HUES6 (cell line): ENCODE results near the gene WDR82.
"Not testable (repeated sequence)": the region's sequence is repeated elsewhere in the genome, so short reads cannot be mapped to it uniquely, and the experiment has no call there.

Experiments
- H3K27ac ChIP-seq: 2 replicates; pipeline ENCODE4 v1.7.0; 2013; ENCODE audit warnings: low read depth, mild to moderate bottlenecking, low read length, inconsistent platforms
- H3K27me3 ChIP-seq: 2 replicates; pipeline ENCODE4 v1.6.1; 2013; ENCODE audit warnings: low read length; ENCODE audit not compliant: control insufficient read depth, insufficient read depth
- H3K36me3 ChIP-seq: 2 replicates; pipeline ENCODE4 v1.6.1; 2013; ENCODE audit warnings: low read length; ENCODE audit not compliant: control insufficient read depth, insufficient read depth
- H3K4me1 ChIP-seq: 2 replicates; pipeline ENCODE4 v1.6.1; 2013; ENCODE audit warnings: low read length; ENCODE audit not compliant: control insufficient read depth, insufficient read depth
- H3K4me3 ChIP-seq: 2 replicates; pipeline ENCODE4 v1.5.1; 2013; ENCODE audit warnings: low read depth, low read length
- H3K9ac ChIP-seq: one replicate; pipeline ENCODE4 v1.6.1; 2013; ENCODE audit warnings: mild to moderate bottlenecking, low read length
- H3K9me3 ChIP-seq: 2 replicates; pipeline ENCODE4 v1.6.1; 2013; ENCODE audit warnings: low read depth, low read length; ENCODE audit not compliant: control insufficient read depth, insufficient read depth

WDR82 gene

DNA sequence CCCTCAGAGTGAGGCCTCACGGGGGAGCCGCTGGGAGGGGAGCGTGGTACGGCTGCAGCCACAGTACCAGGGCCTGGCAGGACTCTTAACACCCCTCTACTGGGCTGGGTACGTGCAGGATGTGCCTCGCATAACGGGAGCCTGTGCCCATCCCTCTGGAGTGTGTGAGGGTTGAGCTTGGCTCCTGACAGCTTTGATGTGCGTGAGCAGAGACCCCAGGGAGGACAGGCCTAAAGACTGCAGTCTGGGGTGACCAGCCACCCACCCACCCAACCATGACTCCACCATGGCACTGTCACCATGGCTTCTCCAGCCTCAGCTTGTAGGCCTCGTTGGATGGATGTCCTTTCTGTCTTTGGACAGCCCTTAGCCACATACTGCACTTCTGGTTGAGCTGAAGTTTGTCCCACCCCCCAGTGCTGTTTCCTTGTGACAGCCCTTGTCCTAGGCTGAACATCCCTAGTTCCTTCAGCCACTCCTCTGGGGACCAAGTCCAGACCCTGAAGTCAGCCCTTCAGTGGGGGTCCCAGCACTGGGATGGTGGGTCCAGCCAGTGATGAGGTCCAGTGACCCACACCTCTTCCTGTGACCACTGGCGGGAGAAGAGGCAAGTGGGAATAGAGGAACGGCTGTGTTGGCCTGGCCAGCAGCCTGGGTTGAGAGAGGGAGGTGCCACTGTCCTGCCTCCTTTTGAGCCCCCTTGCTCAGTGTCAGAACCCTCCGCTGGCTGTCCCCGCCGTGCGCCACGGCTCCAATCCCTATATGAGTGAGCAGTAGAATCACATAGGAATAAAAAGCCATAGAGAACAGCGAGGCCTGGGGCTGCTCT is 15.3 kb upstream of the WDR82 start:
- Histone ChIP-seq H3K9me3 (no peaks in the 10 kb centered on the region), H3K4me1 (peaks cover 13% of the 10 kb centered on the region), H3K27ac (no peak overlapping the region), H3K4me3 (no peak overlapping the region), H3K36me3 (peaks cover 15% of the 10 kb centered on the region), H3K27me3 (peaks cover 2% of the 10 kb centered on the region; the same call in 1 of the 2 replicates), H3K9ac (no peak overlapping the region)

DNA sequence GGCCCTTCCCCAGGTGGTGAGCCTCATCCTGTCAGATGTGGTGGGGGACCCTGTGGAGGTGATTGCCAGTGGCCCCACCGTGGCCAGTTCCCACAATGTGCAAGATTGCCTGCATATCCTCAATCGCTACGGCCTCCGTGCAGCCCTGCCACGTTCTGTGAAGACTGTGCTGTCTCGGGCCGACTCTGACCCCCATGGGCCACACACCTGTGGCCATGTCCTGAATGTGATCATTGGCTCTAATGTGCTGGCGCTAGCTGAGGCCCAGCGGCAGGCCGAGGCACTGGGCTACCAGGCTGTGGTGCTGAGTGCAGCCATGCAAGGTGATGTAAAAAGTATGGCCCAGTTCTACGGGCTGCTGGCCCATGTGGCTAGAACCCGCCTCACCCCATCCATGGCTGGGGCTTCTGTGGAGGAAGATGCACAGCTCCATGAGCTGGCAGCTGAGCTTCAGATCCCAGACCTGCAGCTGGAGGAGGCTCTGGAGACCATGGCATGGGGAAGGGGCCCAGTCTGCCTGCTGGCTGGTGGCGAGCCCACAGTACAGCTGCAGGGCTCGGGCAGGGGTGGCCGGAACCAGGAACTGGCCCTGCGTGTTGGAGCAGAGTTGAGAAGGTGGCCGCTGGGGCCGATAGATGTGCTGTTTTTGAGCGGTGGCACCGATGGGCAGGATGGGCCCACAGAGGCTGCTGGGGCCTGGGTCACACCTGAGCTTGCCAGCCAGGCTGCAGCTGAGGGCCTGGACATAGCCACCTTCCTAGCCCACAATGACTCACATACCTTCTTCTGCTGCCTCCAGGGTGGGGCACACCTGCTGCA is 14.0 kb upstream of the WDR82 start:
- H3K27me3 ChIP-seq = no peaks in the 10 kb centered on the region
- no peak overlapping the region for H3K9ac ChIP-seq
- no peak overlapping the region for H3K27ac ChIP-seq
- no peaks in the 10 kb centered on the region for H3K9me3 ChIP-seq
- no peak overlapping the region for H3K4me3 ChIP-seq
- H3K4me1 ChIP-seq = peaks cover under 1% of the 10 kb centered on the region; the same call in 1 of the 2 replicates
- H3K36me3 ChIP-seq = peaks cover 15% of the 10 kb centered on the region

DNA sequence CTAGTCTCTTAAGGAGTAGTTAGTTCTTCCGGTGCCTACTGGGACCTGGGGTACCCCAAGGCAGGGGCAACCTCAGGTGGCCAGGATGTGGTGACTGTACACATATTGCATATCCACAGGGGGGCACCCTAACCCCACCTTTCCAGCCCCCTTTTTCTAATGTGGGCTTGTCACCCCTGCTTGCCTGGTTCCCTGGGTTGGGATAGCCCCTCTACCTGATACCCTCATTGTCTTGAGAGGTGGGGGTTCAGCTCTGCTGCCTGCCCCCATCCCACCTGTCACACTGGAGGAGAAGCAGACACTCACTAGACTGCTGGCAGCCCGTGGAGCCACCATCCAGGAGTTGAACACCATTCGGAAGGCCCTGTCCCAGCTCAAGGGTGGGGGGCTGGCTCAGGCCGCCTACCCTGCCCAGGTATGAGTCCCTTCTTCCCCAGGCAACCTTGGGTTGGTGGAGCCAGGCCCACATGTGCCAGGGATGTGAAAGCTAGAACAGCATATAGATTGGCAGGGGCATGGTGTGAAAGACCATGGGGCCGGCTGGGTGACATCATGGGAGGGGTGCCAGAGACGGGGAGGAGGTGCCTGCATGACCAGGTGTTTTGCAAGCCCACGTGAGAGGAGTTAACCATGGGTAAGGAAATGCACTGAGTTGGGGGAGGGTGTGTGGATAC is 13.2 kb upstream of the WDR82 start:
- Histone ChIP-seq H3K36me3 (peaks cover 15% of the 10 kb centered on the region), H3K27me3 (no peaks in the 10 kb centered on the region), H3K4me1 (peaks cover 3% of the 10 kb centered on the region), H3K27ac (no peak overlapping the region), H3K4me3 (no peak overlapping the region), H3K9ac (no peak overlapping the region), H3K9me3 (no peaks in the 10 kb centered on the region)

DNA sequence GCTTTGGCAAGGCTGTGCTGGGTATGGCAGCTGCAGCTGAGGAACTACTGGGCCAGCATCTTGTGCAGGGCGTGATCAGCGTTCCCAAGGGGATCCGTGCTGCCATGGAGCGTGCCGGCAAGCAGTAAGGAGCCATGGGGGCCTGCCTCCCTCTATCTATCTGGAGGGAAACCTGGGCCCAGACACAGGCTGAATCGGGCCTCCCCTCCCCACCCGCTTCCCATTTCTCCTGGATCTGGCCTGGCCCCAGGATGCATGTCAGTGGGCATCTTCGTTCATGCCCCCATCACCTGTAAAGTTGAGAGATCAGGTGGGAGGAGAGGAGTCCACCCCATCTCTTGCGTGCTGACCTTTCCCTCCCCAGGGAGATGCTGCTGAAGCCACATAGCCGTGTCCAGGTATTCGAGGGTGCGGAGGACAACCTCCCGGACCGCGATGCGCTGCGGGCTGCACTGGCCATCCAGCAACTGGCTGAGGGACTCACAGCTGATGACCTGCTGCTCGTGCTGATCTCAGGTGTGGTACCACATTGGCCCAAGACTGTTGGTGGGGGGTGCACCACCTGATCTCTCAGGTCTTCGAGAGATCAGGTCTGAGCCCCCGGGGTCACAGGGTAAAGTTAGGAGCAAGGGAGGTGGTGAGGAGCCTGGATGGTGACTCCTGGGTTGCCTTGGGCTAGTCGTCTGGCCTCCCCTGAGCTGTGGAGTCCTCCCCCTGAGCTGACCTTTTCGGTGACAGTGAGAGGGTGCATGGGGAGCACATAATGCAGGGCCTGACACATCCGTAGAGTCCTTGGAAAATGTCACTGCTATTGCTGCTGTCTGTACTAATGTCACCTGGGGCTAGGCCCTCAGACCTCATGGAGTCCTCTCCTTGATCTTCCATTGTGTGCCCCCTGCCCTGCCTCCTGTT is 12.4 kb upstream of the WDR82 start:
- H3K27me3 ChIP-seq = no peaks in the 10 kb centered on the region
- H3K27ac ChIP-seq = no peak overlapping the region
- no peak overlapping the region for H3K9ac ChIP-seq
- H3K4me3 ChIP-seq = no peak overlapping the region
- peaks cover 3% of the 10 kb centered on the region for H3K4me1 ChIP-seq
- H3K9me3 ChIP-seq = no peaks in the 10 kb centered on the region
- H3K36me3 ChIP-seq = peaks cover 15% of the 10 kb centered on the region

DNA sequence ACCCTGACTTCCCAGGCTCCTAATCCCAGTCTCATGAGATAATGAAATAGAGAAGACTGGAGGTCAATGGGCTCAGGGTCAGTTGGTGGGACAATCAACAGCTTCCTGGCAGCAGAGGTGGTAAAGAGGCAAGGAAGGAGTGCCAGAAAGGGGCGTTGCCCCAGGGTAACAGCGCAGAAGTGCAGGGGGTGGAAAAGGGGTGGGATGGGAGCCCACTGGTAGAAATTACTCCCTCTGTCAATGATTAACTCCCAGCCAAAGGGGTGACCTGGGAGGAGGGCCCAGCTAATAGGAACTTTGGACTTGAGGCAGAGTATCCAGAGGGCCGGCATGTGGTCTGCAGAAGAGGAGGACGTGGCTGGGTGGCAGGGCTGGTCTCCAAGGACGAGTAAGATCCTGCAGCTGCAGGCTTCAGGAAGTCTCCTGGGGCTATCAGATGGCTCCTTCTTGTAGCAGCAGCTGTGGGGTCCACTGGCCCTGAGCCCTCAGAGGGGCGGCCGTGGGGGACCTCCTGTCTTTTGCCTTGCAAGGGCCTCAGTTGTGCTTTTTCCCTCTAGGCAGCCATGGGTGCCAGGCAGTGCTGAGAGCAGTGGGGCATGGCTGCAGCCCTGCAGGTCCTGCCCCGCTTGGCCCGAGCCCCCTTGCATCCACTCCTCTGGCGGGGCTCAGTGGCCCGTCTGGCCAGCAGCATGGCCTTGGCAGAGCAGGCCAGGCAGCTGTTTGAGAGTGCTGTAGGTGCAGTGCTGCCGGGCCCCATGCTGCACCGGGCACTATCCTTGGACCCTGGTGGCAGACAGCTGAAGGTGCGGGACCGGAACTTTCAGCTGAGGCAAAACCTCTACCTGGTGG is 11.5 kb upstream of the WDR82 start:
- Histone ChIP-seq H3K9me3 (no peaks in the 10 kb centered on the region), H3K27ac (no peak overlapping the region), H3K9ac (no peak overlapping the region), H3K4me1 (peaks cover 3% of the 10 kb centered on the region), H3K36me3 (peaks cover 15% of the 10 kb centered on the region), H3K4me3 (no peak overlapping the region), H3K27me3 (no peaks in the 10 kb centered on the region)

DNA sequence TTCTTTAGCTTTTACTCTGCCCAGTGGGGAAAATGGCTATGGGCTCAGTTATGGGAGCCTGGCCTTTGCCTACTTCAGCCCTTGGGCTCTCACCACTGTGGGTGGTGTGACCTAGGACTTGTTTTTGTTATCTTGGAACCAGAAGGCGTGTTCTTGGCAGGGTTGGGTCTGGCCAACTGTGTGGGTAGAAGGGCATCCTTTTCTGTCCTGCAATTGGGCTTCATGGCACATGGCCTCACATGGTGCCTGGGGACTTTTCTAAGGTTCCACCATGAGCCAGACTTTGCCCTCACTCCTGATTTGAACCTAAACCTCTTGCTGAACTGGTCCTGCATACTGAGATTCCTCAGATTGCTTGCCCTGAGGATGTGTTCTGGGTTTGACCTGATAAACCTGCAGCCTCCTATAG is 10.9 kb upstream of the WDR82 start:
- H3K36me3 ChIP-seq = peaks cover 15% of the 10 kb centered on the region
- H3K4me1 ChIP-seq = peaks cover 3% of the 10 kb centered on the region
- H3K9me3 ChIP-seq = no peaks in the 10 kb centered on the region
- H3K27ac ChIP-seq = no peak overlapping the region
- no peak overlapping the region for H3K4me3 ChIP-seq
- no peaks in the 10 kb centered on the region for H3K27me3 ChIP-seq
- no peak overlapping the region for H3K9ac ChIP-seq

DNA sequence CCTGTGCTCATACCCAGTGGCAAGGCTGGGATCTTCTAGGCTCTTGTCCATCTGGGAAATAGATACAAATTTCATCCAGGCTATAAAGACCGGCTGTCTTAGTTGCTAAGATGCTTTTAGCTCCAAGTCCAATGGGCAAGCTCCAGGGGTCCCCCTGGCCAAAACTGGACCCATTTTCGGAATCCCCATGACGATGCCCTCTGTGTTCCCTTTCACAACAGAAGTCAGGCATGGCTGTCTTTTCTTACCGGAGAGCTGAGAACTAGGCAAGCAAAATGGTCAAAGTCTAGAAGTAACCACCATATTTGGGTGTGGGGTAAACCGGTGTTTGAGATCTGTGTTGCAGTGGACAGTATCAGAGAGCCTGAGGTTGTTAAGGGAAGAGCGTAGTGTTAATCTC is 10.2 kb upstream of the WDR82 start:
- H3K4me1 ChIP-seq = peaks cover 3% of the 10 kb centered on the region
- peak overlapping the region; percentile 99 for H3K4me3 ChIP-seq
- no peaks in the 10 kb centered on the region for H3K9me3 ChIP-seq
- peaks cover 15% of the 10 kb centered on the region for H3K36me3 ChIP-seq
- H3K9ac ChIP-seq = no peak overlapping the region
- H3K27me3 ChIP-seq = no peaks in the 10 kb centered on the region
- no peak overlapping the region for H3K27ac ChIP-seq

DNA sequence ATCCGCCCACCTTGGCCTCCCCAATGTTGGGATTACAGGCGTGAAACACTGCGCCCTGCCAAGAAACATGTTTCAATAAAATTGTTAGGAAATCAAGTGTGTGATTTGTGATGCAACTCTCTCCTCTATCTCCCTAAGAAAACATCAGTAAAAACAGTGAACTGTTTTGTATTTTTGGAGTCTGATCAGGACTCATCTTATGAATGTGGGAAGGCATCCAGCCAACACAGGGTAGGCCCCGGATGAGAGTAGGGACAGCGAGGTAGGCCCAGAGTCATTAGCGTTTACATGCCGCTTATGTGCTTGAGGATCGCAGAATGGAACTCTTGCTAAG is 8.3 kb upstream of the WDR82 start:
- Histone ChIP-seq H3K4me3 (peak overlapping the region; percentile 99), H3K27ac (no peak overlapping the region), H3K4me1 (peaks cover 3% of the 10 kb centered on the region), H3K36me3 (peaks cover 7% of the 10 kb centered on the region; the same call in 1 of the 2 replicates), H3K9me3 (no peaks in the 10 kb centered on the region), H3K27me3 (no peaks in the 10 kb centered on the region), H3K9ac (peak overlapping the region; percentile 100)

DNA sequence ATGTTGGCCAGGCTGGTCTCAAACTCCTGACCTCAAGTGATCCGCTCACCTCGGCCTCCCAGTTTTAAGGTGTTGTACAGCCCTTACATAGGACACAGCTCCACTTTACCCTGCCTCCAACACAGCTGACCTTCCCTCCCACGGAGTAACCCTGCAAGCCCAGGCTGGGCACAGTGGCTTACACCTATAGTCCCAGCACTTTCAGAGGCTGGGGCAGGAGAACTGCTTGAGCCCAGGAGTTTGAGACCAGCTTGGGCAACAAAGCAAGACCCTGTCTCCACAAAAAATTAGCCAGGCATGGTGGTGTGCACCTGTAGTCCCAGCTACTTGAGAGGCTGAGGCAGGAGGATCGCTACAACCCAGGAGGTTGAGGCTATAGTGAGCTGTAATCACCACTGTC is 5.6 kb upstream of the WDR82 start:
- peaks cover 16% of the 10 kb centered on the region for H3K4me1 ChIP-seq
- H3K4me3 ChIP-seq, H3K36me3 ChIP-seq, H3K9me3 ChIP-seq, H3K27me3 ChIP-seq, H3K27ac ChIP-seq, H3K9ac ChIP-seq: not testable (repeated sequence)

DNA sequence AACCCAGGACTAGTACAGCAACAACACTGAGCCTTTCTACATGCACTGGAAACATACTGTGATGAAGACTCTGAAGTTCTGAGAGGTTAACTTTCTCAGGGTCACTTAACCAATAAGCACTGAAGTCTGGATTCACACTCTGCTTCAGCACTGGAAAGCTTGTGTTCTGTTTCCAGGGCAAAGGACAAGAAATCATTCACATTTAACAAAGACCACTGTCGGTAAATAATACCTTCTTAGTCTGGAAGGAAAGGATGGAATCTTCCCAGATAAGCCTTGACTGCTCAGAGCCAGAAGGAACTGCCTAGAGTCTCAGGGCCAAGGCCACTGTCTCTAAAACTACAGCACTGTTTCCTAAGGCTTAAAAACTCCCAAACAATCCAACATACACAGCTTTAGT is 4.9 kb upstream of the WDR82 start:
- Histone ChIP-seq H3K36me3 (no peaks in the 10 kb centered on the region), H3K27ac (no peak overlapping the region), H3K9ac (no peak overlapping the region), H3K4me1 (peaks cover 16% of the 10 kb centered on the region), H3K9me3 (no peaks in the 10 kb centered on the region), H3K27me3 (no peaks in the 10 kb centered on the region), H3K4me3 (no peak overlapping the region)
